Adrenal gland (tissue), 5 donors: Measurements from ENCODE around the gene HIVEP3.

Experiments
- CTCF ChIP-seq, 6 experiments: fragments of 450-650 bp in 4 of 6; fragments of 200-600 bp in 2 of 6; sonication (generic) in 1 of 6; IDR thresholded peaks; 1 replicate in 5 of 6; 2 replicates in 1 of 6; pipeline versions ENCODE4 v1.5.1 to v1.8.0; 2016 to 2021; ENCODE audit warnings: antibody characterized with exemption in 6 of 6, mild to moderate bottlenecking in 2 of 6, moderate library complexity in 1 of 6
- POLR2A ChIP-seq, 2 donors: fragments of 450-650 bp; IDR thresholded peaks; one replicate each; pipeline ENCODE4 v1.6.1; 2017; ENCODE audit warnings: antibody characterized with exemption in 2 of 2, mild to moderate bottlenecking in 2 of 2, moderate library complexity in 1 of 2
- donor health status: DM: no; HTN: no; CAD: no.

- no peak for TF ChIP-seq CTCF (IDR thresholded peaks at IDR 0.05)
- no peak for TF ChIP-seq POLR2A (IDR thresholded peaks at IDR 0.05)
Measured at GRCh38 chr1:41656068-41656467, 262.7 kb downstream of the HIVEP3 start.
